ENCODE data around the gene RGS3.

DNA sequence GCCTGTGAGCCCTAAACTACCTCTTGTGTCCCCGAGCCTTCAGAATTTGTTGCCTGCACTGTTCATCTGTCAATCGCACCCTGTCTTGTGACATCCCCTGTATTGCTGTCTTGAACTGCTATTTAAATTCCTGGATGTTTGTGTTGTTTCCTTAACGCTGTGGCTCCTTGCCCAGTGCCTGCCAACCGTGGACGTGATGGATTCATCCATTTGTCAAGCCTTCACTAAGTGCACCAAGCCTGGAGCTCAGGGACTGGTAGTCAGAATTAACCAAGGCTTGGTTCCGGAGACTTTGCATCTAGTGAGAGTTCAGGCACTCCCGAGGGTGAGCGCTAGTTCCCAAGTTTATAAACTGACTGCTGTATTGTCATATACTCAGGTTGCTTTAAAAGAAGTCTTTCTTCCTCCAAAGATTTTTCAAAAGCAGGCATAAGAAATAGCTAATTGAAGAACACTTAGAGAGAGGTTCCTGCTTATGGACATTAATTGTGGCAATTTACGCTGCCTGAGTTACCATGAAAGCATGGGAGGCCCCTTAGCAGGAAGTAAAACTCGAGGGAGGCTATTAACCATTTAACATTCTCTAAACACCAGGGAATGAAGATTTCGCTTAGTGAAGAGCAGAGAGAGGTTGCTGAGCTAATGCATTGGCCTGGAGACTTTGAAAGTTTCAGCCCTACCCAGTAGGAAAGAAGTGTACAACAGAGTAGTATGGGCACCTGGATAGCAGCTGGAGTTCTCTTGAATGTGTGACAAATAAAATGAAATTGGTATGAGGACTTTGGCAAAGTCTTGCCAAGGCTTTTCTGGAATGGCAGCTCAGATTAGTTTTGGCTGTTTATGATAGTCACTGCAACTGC is 29.0 kb downstream of the RGS3 start:
- TF ChIP-seq, protein P1, sequence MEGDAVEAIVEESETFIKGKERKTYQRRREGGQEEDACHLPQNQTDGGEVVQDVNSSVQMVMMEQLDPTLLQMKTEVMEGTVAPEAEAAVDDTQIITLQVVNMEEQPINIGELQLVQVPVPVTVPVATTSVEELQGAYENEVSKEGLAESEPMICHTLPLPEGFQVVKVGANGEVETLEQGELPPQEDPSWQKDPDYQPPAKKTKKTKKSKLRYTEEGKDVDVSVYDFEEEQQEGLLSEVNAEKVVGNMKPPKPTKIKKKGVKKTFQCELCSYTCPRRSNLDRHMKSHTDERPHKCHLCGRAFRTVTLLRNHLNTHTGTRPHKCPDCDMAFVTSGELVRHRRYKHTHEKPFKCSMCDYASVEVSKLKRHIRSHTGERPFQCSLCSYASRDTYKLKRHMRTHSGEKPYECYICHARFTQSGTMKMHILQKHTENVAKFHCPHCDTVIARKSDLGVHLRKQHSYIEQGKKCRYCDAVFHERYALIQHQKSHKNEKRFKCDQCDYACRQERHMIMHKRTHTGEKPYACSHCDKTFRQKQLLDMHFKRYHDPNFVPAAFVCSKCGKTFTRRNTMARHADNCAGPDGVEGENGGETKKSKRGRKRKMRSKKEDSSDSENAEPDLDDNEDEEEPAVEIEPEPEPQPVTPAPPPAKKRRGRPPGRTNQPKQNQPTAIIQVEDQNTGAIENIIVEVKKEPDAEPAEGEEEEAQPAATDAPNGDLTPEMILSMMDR (IDR thresholded peaks at IDR 0.05; ENCODE audit: insufficient read depth, low read depth, low read length) = no peak
- TF ChIP-seq EZH2 (IDR thresholded peaks at IDR 0.05; ENCODE audit: insufficient read depth, low read length) = no peak

Data from astrocyte (in vitro differentiated cells and primary cell).